Transverse colon (tissue), 4 donors: ENCODE data around the gene PARP1. TPM values are rescaled to one million over a fixed set of nuclear protein-coding genes. Genes with fewer than 3 reads are reported as not detected.

Experiments
- DNase-seq: peaks from one replicate; pipeline ENCODE4 v3.0.0-alpha.2; 2019
- H3K27ac ChIP-seq, 4 donors: fragments of 200-600 bp; sonication (generic); 2 replicates each; pipeline ENCODE4 v1.5.1; 2016 to 2018; ENCODE audit warnings: inconsistent platforms in 4 of 4
- H3K27me3 ChIP-seq: fragments of 200-600 bp; sonication (generic); 2 replicates; pipeline ENCODE4 v1.5.1; 2017; ENCODE audit warnings: inconsistent platforms
- H3K36me3 ChIP-seq, 4 donors: fragments of 200-600 bp; sonication (generic); 2 replicates each; pipeline ENCODE4 v1.5.1; 2017 to 2019; ENCODE audit warnings: inconsistent platforms in 4 of 4
- H3K4me1 ChIP-seq, 4 donors: fragments of 200-600 bp; sonication (generic); 2 replicates each; pipeline ENCODE4 v1.5.1; 2017 to 2020; ENCODE audit warnings: inconsistent platforms in 4 of 4
- H3K4me3 ChIP-seq, 4 donors: fragments of 200-600 bp; sonication (generic); 1 replicate in 1 of 4; 2 replicates in 3 of 4; pipeline versions ENCODE4 v1.5.1 to v1.6.1; 2017 to 2019; ENCODE audit warnings: inconsistent platforms in 4 of 4
- H3K9me3 ChIP-seq, 2 donors: fragments of 200-600 bp; sonication (generic); 2 replicates each; pipeline ENCODE4 v1.5.1; 2017 to 2019; ENCODE audit warnings: inconsistent platforms in 2 of 2
- CTCF ChIP-seq, 5 experiments: fragments of 200-600 bp in 3 of 5; fragments of 450-650 bp in 2 of 5; sonication (generic) in 3 of 5; IDR thresholded peaks; 1 replicate in 2 of 5; 2 replicates in 3 of 5; pipeline ENCODE4 v1.5.1; 2016 to 2017; ENCODE audit warnings: antibody characterized with exemption in 5 of 5, inconsistent platforms in 3 of 5, mild to moderate bottlenecking in 2 of 5, moderate library complexity in 1 of 5
- EP300 ChIP-seq: sonication (generic); formaldehyde crosslinking; IDR thresholded peaks from one replicate; pipeline ENCODE4 v1.6.1; 2017; ENCODE audit warnings: antibody characterized with exemption, low read depth
- POLR2A ChIP-seq: fragments of 450-650 bp; IDR thresholded peaks from one replicate; pipeline ENCODE4 v1.6.1; 2016; ENCODE audit warnings: antibody characterized with exemption, mild to moderate bottlenecking, moderate library complexity
- POLR2AphosphoS5 ChIP-seq, 3 donors: sonication (generic); formaldehyde crosslinking; IDR thresholded peaks; one replicate each; pipeline ENCODE4 v1.6.1; 2016; ENCODE audit warnings: antibody characterized with exemption in 3 of 3
- WGBS, 2 donors: methylation state at CpG; one replicate each; pipeline ENCODE4 v1.1.5; 2018; ENCODE audit warnings: low coverage in 1 of 2; 5-methylcytosine and 5-hydroxymethylcytosine counted together
- in situ Hi-C, 4 donors: fragments of 200-750 bp; cut with MboI; loops; one replicate each; pipeline versions ENCODE4 v1.15.0 to v1.15.1; 2017; ENCODE audit warnings: low sequenced_read_pairs in 3 of 4, low pct_ligation_motif_present in 1 of 4, low pct_unique_long_range_greater_than_20kb in 1 of 4
- intact Hi-C: fragments of 100-400 bp; cut with DNase I; formaldehyde crosslinking; loops from one replicate; pipeline ENCODE4 v1.15.1; 2023; ENCODE audit warnings: low total_unique reads
- total RNA-seq, 4 donors: library from RNA; depleted of rRNA; stranded (reverse); fragments of >200 nt; gene quantifications; one replicate each; pipeline ENCODE4 v1.1.0, GENCODE V29; 2016

Gene PARP1
- total RNA-seq, 4 donors from 2014 or later: 23.2 to 74.4 (median 38.0) TPM

- H3K4me1 ChIP-seq: peaks cover 0 to 19% (median 10%) of the 10 kb centered on the region in 4 donors
- no peak for DNase-seq
- no peak overlapping the region for H3K27ac ChIP-seq
- intact Hi-C loops (no loop called here), in situ Hi-C loops (no loop called here)
- H3K4me3 ChIP-seq: no peak overlapping the region
- H3K36me3 ChIP-seq: no peaks in the 10 kb centered on the region
- no peaks in the 10 kb centered on the region for H3K9me3 ChIP-seq
- H3K27me3 ChIP-seq: no peaks in the 10 kb centered on the region
- TF ChIP-seq POLR2AphosphoS5 (IDR thresholded peaks at IDR 0.05) (no peak), EP300 (no peak), POLR2A (no peak)
Observed at GRCh38 chr1:226314055-226314454, 93.8 kb downstream of the PARP1 start.

DNA sequence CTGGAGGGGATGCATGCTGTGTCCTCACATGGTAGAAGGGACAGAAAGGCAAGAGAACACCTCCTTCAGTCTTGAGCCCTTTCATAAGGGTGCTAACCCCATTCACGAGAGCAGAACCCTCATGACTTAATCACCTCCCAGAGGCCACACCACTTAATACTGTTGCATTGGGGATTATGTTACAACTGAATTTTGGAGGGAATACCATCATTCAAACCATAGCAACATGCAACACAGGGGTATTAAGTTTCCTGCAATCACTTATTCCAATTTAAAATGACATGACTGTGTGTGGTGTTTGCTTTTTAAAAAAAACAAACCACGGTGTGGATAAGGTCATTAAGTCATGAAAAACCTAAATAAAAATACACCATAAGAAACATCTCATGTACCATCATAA lies 95.8 kb downstream of the PARP1 start:
- TF ChIP-seq CTCF (IDR thresholded peaks at IDR 0.05): no peak
- TF ChIP-seq POLR2AphosphoS5 (IDR thresholded peaks at IDR 0.05): no peak
- TF ChIP-seq EP300: no peak
- no peak for TF ChIP-seq POLR2A
- in situ Hi-C loops (no loop called here), intact Hi-C loops (no loop called here)
- Histone ChIP-seq H3K36me3 (no peaks in the 10 kb centered on the region), H3K27ac (no peak overlapping the region), H3K9me3 (no peaks in the 10 kb centered on the region), H3K4me1 (peaks cover 0 to 29% (median 17%) of the 10 kb centered on the region in 4 donors), H3K4me3 (no peak overlapping the region), H3K27me3 (no peaks in the 10 kb centered on the region)
- WGBS, 2 donors: 91 to 93% methylated on average over 1 to 2 of the region's 2 CpGs
- DNase-seq: no peak

GRCh38 chr1:226311376-226311775 lies 96.5 kb downstream of the PARP1 start:
- no peak for DNase-seq
- TF ChIP-seq POLR2AphosphoS5 (IDR thresholded peaks at IDR 0.05) (no peak), EP300 (no peak), POLR2A (no peak), CTCF (IDR thresholded peaks at IDR 0.05) (no peak)
- 92 to 96% methylated on average over 4 to 7 of the region's 7 CpGs for WGBS, 2 donors

More at GRCh38 chr1:226311376-226311775, 96.5 kb downstream of the PARP1 start:
- intact Hi-C loops (no loop called here), in situ Hi-C loops (no loop called here)
- Histone ChIP-seq H3K9me3 (no peaks in the 10 kb centered on the region), H3K36me3 (no peaks in the 10 kb centered on the region), H3K4me3 (no peak overlapping the region), H3K27me3 (no peaks in the 10 kb centered on the region), H3K4me1 (peaks cover 0 to 29% (median 17%) of the 10 kb centered on the region in 4 donors), H3K27ac (peak overlapping the region in 1 of 4 donors; percentile 91)

Other genes starting within 250 kb of the PARP1 start
- gene ACBD3, start 221.4 kb downstream of the PARP1 start, total RNA-seq: 10 to 100 TPM; 19.3 to 44.6 (median 30.7) TPM
- gene MIXL1, start 184.4 kb downstream of the PARP1 start, total RNA-seq: under 1 TPM in 1 of 4 donors, not detected in 3; 0.32 TPM
- 1 to 10 TPM in 2 of 4 donors, under 1 TPM in 1, not detected in 1; 1.00 to 3.2 (median 2.3) TPM for gene LIN9, start 98.9 kb downstream of the PARP1 start, total RNA-seq
- gene STUM, start 140.7 kb upstream of the PARP1 start, total RNA-seq: 1 to 10 TPM; 1.4 to 4.1 (median 3.3) TPM